DND-41 (cell line): ENCODE measurements around the gene OR7D2.

Experiments used
- ATAC-seq: fragments of 200-7000 bp; cut with Tn5 transposase; 3 replicates; pipeline ENCODE4 v1.9.1; 2021; ENCODE audit warnings: low read depth; ENCODE audit not compliant: insufficient read depth
- DNase-seq: peaks from one replicate; pipeline ENCODE4 v3.0.0-alpha.2; 2020
- H2AFZ ChIP-seq: 2 replicates; pipeline ENCODE4 v1.6.0; 2012; ENCODE audit warnings: low read depth, low read length
- H3K27ac ChIP-seq: 2 replicates; pipeline ENCODE4 v1.5.1; 2012; ENCODE audit warnings: low read length, inconsistent platforms
- H3K27me3 ChIP-seq: fragments of 200-600 bp; sonication (generic); 2 replicates; pipeline ENCODE4 v1.6.0; 2012; ENCODE audit warnings: low read length, mild to moderate bottlenecking, inconsistent platforms; ENCODE audit not compliant: insufficient read depth, poor library complexity
- H3K36me3 ChIP-seq: 2 replicates; pipeline ENCODE4 v1.5.1; 2012; ENCODE audit warnings: low read length, inconsistent platforms; ENCODE audit not compliant: insufficient read depth
- H3K4me1 ChIP-seq: 2 replicates; pipeline ENCODE4 v1.5.1; 2012; ENCODE audit warnings: mild to moderate bottlenecking, low read length; ENCODE audit not compliant: insufficient read depth
- H3K4me2 ChIP-seq: 2 replicates; pipeline ENCODE4 v1.6.0; 2012; ENCODE audit warnings: mild to moderate bottlenecking, moderate library complexity, low read length, inconsistent platforms; ENCODE audit not compliant: insufficient read depth
- H3K4me3 ChIP-seq, 2 experiments: fragments of 200-600 bp in 1 of 2; shearing (Covaris generic) in 1 of 2; 2 replicates each; pipeline ENCODE4 v1.5.1; 2012 to 2016; ENCODE audit warnings: inconsistent platforms in 2 of 2, low read length in 2 of 2, mild to moderate bottlenecking in 2 of 2, low read depth in 1 of 2, moderate library complexity in 1 of 2
- H3K79me2 ChIP-seq: 2 replicates; pipeline ENCODE4 v1.6.0; 2012; ENCODE audit warnings: low read length, inconsistent platforms; ENCODE audit not compliant: insufficient read depth
- H3K9ac ChIP-seq: 2 replicates; pipeline ENCODE4 v1.6.0; 2012; ENCODE audit warnings: low read depth, mild to moderate bottlenecking, inconsistent platforms, low read length, moderate library complexity
- H3K9me3 ChIP-seq: 2 replicates; pipeline ENCODE4 v1.5.1; 2012; ENCODE audit warnings: low read length, moderate library complexity, mild to moderate bottlenecking, inconsistent platforms; ENCODE audit not compliant: insufficient read depth, severe bottlenecking
- H4K20me1 ChIP-seq: 2 replicates; pipeline ENCODE4 v1.6.0; 2012; ENCODE audit warnings: low read length; ENCODE audit not compliant: insufficient read depth
- EZH2 ChIP-seq: IDR thresholded peaks from 3 replicates; pipeline ENCODE4 v1.6.1; 2012; ENCODE audit warnings: borderline replicate concordance, low read depth, mild to moderate bottlenecking, moderate library complexity, low read length, inconsistent platforms; ENCODE audit not compliant: severe bottlenecking
- TF ChIP-seq, protein P1 (sequence below): IDR thresholded peaks from 2 replicates; pipeline ENCODE4 v1.5.1; 2012; ENCODE audit warnings: borderline replicate concordance, low read length, moderate library complexity, mild to moderate bottlenecking; ENCODE audit not compliant: poor library complexity, severe bottlenecking; ENCODE audit errors: extremely low read depth

OR7D2 gene

DNA sequence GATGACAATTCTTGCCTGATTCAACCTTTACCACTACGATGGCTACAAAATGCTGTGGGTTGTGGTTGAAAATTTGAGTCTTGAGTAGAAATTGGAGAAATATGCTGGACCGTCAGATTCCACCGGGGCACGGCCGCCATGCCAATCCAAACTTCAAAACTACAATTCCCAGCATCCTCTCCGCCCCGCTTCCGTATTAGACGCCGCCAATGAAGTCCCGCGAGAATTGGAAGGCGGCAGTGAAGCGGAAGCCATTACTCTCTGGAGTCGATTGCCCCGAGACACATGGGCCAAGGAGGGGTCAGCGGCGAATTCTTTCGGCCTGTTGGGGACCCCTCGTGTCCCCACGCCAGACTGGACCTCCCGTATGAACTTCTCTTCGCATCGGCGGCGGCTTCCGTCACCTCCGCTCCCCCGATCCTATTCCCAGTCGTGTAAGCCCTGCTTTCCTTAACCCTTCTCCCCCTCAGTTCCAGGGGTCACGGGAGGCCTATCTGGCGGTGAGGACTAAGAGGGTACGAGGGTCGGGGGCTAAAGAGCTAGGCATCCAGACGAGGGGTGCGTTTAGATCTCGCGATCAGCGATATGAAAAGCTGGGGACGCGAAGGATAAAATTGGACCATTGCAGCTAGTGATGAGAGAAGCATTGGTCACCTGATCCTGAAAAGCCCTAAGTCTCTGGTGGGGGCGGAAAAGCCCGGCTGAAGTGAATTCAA, 38.5 kb upstream of the OR7D2 start, which contains the start of gene ZNF317:
TSS of gene ZNF317 (plus strand) at position 239 of the 716 bp plus-strand sequence. CDS start 15,620 bp downstream, outside the sequence.
- peaks cover 32% of the 10 kb centered on the region for H3K36me3 ChIP-seq
- TF ChIP-seq, protein P1, sequence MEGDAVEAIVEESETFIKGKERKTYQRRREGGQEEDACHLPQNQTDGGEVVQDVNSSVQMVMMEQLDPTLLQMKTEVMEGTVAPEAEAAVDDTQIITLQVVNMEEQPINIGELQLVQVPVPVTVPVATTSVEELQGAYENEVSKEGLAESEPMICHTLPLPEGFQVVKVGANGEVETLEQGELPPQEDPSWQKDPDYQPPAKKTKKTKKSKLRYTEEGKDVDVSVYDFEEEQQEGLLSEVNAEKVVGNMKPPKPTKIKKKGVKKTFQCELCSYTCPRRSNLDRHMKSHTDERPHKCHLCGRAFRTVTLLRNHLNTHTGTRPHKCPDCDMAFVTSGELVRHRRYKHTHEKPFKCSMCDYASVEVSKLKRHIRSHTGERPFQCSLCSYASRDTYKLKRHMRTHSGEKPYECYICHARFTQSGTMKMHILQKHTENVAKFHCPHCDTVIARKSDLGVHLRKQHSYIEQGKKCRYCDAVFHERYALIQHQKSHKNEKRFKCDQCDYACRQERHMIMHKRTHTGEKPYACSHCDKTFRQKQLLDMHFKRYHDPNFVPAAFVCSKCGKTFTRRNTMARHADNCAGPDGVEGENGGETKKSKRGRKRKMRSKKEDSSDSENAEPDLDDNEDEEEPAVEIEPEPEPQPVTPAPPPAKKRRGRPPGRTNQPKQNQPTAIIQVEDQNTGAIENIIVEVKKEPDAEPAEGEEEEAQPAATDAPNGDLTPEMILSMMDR = no peak
- TF ChIP-seq EZH2 = no peak
- H3K9me3 ChIP-seq = peaks cover 18% of the 10 kb centered on the region
- ATAC-seq = peak; percentile 89
- H3K27ac ChIP-seq = peak within 1 kb of the TSS; percentile 96
- peaks cover 52% of the 10 kb centered on the region for H3K79me2 ChIP-seq
- H2AFZ ChIP-seq = peak within 1 kb of the TSS; percentile 90
- peaks cover 6% of the 10 kb centered on the region; the same call in 1 of the 2 replicates for H4K20me1 ChIP-seq
- peak within 1 kb of the TSS; percentile 97 for H3K9ac ChIP-seq
- H3K4me2 ChIP-seq = peak within 1 kb of the TSS; percentile 76
- peaks cover 38% of the 10 kb centered on the region for H3K4me1 ChIP-seq
- no peaks in the 10 kb centered on the region for H3K27me3 ChIP-seq
- DNase-seq = peak; percentile 92
- H3K4me3 ChIP-seq = peak within 1 kb of the TSS; percentile 94 to 97

DNA sequence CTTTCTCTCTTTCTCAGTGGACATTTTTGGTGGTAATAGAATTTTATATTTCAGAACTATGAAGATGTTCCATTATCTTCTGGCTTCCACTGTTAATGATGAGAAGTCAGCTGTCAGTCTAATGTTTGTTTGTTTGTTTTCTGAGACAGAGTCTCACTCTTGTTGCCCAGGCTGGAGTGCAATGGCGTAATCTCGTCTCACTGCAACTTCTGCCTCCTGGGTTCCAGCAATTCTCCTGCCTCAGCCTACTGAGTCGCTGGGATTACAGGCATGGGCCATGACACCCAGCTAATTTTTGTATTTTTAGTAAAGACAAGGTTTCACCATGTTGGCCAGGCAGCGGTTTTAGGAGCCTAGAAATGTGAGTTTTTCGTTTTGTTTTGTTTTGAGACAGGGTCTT, 33.9 kb upstream of the OR7D2 start:
- no peak for ATAC-seq
- Histone ChIP-seq H3K4me1 (peaks cover 21% of the 10 kb centered on the region), H4K20me1 (peaks cover 35% of the 10 kb centered on the region), H3K4me2 (no peak overlapping the region), H3K27me3 (no peaks in the 10 kb centered on the region), H3K36me3 (peaks cover 65% of the 10 kb centered on the region), H3K79me2 (peaks cover 97% of the 10 kb centered on the region), H3K9ac (no peak overlapping the region), H3K27ac (no peak overlapping the region), H3K9me3 (peaks cover 21% of the 10 kb centered on the region), H2AFZ (no peak overlapping the region), H3K4me3 (no peak overlapping the region)
- TF ChIP-seq EZH2 = no peak
- TF ChIP-seq, protein P1 = no peak
- DNase-seq = no peak

DNA sequence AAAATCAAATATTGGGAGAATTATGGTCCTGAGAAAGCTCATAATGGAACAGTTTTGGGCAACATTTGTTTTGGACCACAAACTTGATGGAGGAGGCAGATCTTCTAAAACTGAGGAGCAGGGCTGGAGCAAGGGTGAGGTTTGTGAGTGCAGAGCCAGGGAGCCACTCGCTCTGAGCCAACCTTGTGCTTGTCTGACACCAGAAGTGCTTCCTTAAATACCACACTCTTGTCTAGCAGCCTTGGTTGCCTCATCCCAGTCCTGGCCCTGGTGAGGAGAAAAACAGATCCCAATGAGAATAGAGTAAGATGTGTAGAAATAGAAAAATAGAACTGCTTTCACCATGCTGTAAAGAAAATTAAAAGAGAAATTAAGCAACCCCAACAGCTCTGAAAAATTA, 31.9 kb upstream of the OR7D2 start:
- no peak for DNase-seq
- no peak overlapping the region for H3K9ac ChIP-seq
- H3K27ac ChIP-seq = no peak overlapping the region
- no peak for TF ChIP-seq EZH2
- TF ChIP-seq, protein P1 = no peak
- no peak overlapping the region for H3K4me3 ChIP-seq
- H3K4me2 ChIP-seq = no peak overlapping the region
- peaks cover 78% of the 10 kb centered on the region for H3K36me3 ChIP-seq
- no peak for ATAC-seq
- no peaks in the 10 kb centered on the region for H3K27me3 ChIP-seq
- peaks cover 98% of the 10 kb centered on the region for H3K79me2 ChIP-seq
- peaks cover 25% of the 10 kb centered on the region for H3K9me3 ChIP-seq
- H2AFZ ChIP-seq = no peak overlapping the region
- H4K20me1 ChIP-seq = peaks cover 47% of the 10 kb centered on the region
- peaks cover 10% of the 10 kb centered on the region for H3K4me1 ChIP-seq
